ENCODE measurements around the gene GOLGA8J.

DNA sequence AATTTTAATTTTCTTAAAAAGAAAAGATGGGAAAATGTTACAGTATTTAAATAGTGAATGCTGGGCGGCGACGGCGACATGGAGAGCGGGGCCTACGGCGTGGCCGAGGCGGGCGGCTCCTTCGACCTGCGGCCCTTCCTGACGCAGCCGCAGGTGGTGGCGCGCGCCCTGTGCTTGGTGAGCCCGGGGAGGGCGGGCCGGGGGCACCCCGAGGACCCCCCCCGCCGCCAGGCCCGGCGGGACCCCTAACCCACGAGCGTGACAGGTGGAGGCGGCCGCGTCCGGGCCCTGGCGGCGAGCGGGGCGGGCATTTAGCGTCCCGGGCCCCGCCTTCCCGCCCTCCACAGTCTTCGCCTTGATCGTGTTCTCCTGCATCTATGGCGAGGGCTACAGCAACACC lies 38.4 kb upstream of the GOLGA8J start:
- TF ChIP-seq, protein P1, sequence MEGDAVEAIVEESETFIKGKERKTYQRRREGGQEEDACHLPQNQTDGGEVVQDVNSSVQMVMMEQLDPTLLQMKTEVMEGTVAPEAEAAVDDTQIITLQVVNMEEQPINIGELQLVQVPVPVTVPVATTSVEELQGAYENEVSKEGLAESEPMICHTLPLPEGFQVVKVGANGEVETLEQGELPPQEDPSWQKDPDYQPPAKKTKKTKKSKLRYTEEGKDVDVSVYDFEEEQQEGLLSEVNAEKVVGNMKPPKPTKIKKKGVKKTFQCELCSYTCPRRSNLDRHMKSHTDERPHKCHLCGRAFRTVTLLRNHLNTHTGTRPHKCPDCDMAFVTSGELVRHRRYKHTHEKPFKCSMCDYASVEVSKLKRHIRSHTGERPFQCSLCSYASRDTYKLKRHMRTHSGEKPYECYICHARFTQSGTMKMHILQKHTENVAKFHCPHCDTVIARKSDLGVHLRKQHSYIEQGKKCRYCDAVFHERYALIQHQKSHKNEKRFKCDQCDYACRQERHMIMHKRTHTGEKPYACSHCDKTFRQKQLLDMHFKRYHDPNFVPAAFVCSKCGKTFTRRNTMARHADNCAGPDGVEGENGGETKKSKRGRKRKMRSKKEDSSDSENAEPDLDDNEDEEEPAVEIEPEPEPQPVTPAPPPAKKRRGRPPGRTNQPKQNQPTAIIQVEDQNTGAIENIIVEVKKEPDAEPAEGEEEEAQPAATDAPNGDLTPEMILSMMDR (conservative IDR thresholded peaks at IDR 0.05; ENCODE audit: low read depth in 2 of 2): no peak
- TF ChIP-seq EZH2 (IDR thresholded peaks at IDR 0.05; ENCODE audit: low read depth, unreplicated experiment) (no peak), EZH2phosphoT487 (IDR thresholded peaks at IDR 0.05; ENCODE audit: unreplicated experiment) (no peak), POLR2AphosphoS5 (IDR thresholded peaks at IDR 0.05; ENCODE audit: low read depth) (no peak), CREB1 (CRISPR knock-in tag; IDR thresholded peaks at IDR 0.05; ENCODE audit: low read depth) (no peak)
- TF ChIP-seq, protein P2, sequence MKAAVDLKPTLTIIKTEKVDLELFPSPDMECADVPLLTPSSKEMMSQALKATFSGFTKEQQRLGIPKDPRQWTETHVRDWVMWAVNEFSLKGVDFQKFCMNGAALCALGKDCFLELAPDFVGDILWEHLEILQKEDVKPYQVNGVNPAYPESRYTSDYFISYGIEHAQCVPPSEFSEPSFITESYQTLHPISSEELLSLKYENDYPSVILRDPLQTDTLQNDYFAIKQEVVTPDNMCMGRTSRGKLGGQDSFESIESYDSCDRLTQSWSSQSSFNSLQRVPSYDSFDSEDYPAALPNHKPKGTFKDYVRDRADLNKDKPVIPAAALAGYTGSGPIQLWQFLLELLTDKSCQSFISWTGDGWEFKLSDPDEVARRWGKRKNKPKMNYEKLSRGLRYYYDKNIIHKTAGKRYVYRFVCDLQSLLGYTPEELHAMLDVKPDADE (IDR thresholded peaks at IDR 0.05): no peak
